DND-41 (cell line): ENCODE data around the gene MAU2.

Experiments used
- CTCF ChIP-seq: IDR thresholded peaks from 2 replicates; pipeline ENCODE4 v1.5.1; 2012; ENCODE audit warnings: borderline replicate concordance, low read length, moderate library complexity, mild to moderate bottlenecking; ENCODE audit not compliant: poor library complexity, severe bottlenecking; ENCODE audit errors: extremely low read depth
- EZH2 ChIP-seq: IDR thresholded peaks from 3 replicates; pipeline ENCODE4 v1.6.1; 2012; ENCODE audit warnings: borderline replicate concordance, low read depth, mild to moderate bottlenecking, moderate library complexity, low read length, inconsistent platforms; ENCODE audit not compliant: severe bottlenecking

GRCh38 chr19:19303411-19303810 lies 17.2 kb upstream of the MAU2 start:
- TF ChIP-seq CTCF, result no peak
- TF ChIP-seq EZH2, result no peak
